Measurements from ENCODE around the gene PVALB. TPM values are rescaled to one million over a fixed set of nuclear protein-coding genes. Genes with fewer than 3 reads are reported as not detected.
"Not testable (repeated sequence)": the region's sequence is repeated elsewhere in the genome, so short reads cannot be mapped to it uniquely, and the experiment has no call there.

The PVALB gene
- total RNA-seq, 2 donors from 2014 or later, result not detected

GRCh38 chr22:36759481-36760159 is 57.2 kb downstream of the PVALB start:
- Mint-ChIP-seq H3K36me3 (peaks cover 0 to 4% of the 10 kb centered on the region in 2 donors), H3K27ac (no peak overlapping the region), H3K9me3 (no peaks in the 10 kb centered on the region)
- DNase-seq (ENCODE audit: low spot score in 2 of 2) (no peak), ATAC-seq (no peak)

- no peak for DNase-seq (ENCODE audit: low spot score in 2 of 2)
- Mint-ChIP-seq H3K9me3 (no peaks in the 10 kb centered on the region), H3K36me3 (peaks cover 0 to 4% of the 10 kb centered on the region in 2 donors), H3K27ac (no peak overlapping the region)
- no peak for ATAC-seq
Observed at GRCh38 chr22:36758792-36759271, 58.0 kb downstream of the PVALB start.

- Mint-ChIP-seq H3K36me3 (peaks cover 0 to 2% of the 10 kb centered on the region in 2 donors), H3K27ac (no peak overlapping the region), H3K9me3 (no peaks in the 10 kb centered on the region)
- ATAC-seq (peak; percentile 92 to 97), DNase-seq (ENCODE audit: low spot score in 2 of 2) (peak; percentile 77 to 82)
Observed at GRCh38 chr22:36757668-36758211, 59.1 kb downstream of the PVALB start.

- H3K36me3 Mint-ChIP-seq, result no peaks in the 10 kb centered on the region
- DNase-seq (ENCODE audit: low spot score in 2 of 2) (no peak), ATAC-seq (peak in 1 of 2 donors; percentile 7)
Observed at GRCh38 chr22:36756746-36757655, 59.8 kb downstream of the PVALB start.

GRCh38 chr22:36756031-36756430 is 60.8 kb downstream of the PVALB start:
- ATAC-seq (no peak), DNase-seq (ENCODE audit: low spot score in 2 of 2) (no peak)
- Mint-ChIP-seq H3K9me3 (no peaks in the 10 kb centered on the region), H3K27ac (no peak overlapping the region), H3K36me3 (no peaks in the 10 kb centered on the region)

More at GRCh38 chr22:36756746-36757655, 59.8 kb downstream of the PVALB start:
- Mint-ChIP-seq H3K27ac (no peak overlapping the region), H3K9me3 (no peaks in the 10 kb centered on the region)

- Mint-ChIP-seq H3K27ac (no peak overlapping the region), H3K36me3 (no peaks in the 10 kb centered on the region), H3K9me3 (no peaks in the 10 kb centered on the region)
- ATAC-seq, result no peak
- no peak for DNase-seq (ENCODE audit: low spot score in 2 of 2)
Observed at GRCh38 chr22:36755316-36755715, 61.5 kb downstream of the PVALB start.

DNA sequence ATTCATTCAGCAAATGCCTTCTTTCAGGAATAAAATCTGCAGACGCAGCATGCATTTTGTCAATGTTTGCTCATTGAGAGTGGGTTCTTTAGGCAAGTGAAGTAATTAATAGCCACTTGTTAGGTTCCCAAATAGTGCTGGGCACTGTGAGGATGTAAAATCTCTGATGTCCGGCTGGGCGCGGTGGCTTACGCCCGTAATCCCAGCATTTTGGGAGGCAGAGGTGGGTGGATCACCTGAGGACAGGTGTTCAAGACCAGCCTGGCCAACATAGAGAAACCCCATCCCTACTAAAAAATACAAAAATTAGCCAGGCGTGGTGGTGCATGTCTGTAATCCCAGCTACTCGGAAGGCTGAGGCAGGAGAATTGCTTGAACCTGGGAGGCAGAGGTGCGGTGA is 62.0 kb downstream of the PVALB start:
- not testable (repeated sequence) for H3K36me3 Mint-ChIP-seq; H3K9me3 Mint-ChIP-seq; ATAC-seq; DNase-seq (ENCODE audit: low spot score in 2 of 2); H3K27ac Mint-ChIP-seq

GRCh38 chr22:36753916-36754315 is 62.9 kb downstream of the PVALB start:
- no peak for DNase-seq (ENCODE audit: low spot score in 2 of 2)
- Mint-ChIP-seq H3K27ac (no peak overlapping the region), H3K9me3 (no peaks in the 10 kb centered on the region), H3K36me3 (no peaks in the 10 kb centered on the region)
- no peak for ATAC-seq

GRCh38 chr22:36753120-36753802 is 63.6 kb downstream of the PVALB start:
- no peak for DNase-seq (ENCODE audit: low spot score in 2 of 2)
- ATAC-seq, result no peak
- H3K36me3 Mint-ChIP-seq, result no peaks in the 10 kb centered on the region
- no peak overlapping the region for H3K27ac Mint-ChIP-seq
- H3K9me3 Mint-ChIP-seq, result no peaks in the 10 kb centered on the region

Other genes with a start within 250 kb of the PVALB start
- gene CACNG2, start 113.3 kb downstream of the PVALB start, total RNA-seq, result not detected
- 10 to 100 TPM; 20.8 to 23.3 TPM for gene IFT27, start 40.9 kb downstream of the PVALB start, total RNA-seq
- 1 to 10 TPM; 2.9 to 7.0 TPM for gene NCF4, start 44.0 kb upstream of the PVALB start, total RNA-seq
- gene CSF2RB, start 96.6 kb upstream of the PVALB start, total RNA-seq, result 1 to 10 TPM in 1 of 2 donors, under 1 TPM in 1; 0.87 to 1.4 TPM
- 1 to 10 TPM; 5.1 to 5.3 TPM for gene TST, start 202.4 kb upstream of the PVALB start, total RNA-seq
- gene MPST, start 202.7 kb upstream of the PVALB start, total RNA-seq, result 10 to 100 TPM; 20.9 to 23.2 TPM
- gene KCTD17, start 234.7 kb upstream of the PVALB start, total RNA-seq, result 10 to 100 TPM; 20.0 to 35.7 TPM

All from activated naive CD4-positive, alpha-beta T cell treated with anti-CD3 and anti-CD28 coated beads, Interleukin-2, amount 50 U/mL, for 72 hours (primary cell).